ENCODE data around the gene NAMPT.

- TF ChIP-seq, protein P1, sequence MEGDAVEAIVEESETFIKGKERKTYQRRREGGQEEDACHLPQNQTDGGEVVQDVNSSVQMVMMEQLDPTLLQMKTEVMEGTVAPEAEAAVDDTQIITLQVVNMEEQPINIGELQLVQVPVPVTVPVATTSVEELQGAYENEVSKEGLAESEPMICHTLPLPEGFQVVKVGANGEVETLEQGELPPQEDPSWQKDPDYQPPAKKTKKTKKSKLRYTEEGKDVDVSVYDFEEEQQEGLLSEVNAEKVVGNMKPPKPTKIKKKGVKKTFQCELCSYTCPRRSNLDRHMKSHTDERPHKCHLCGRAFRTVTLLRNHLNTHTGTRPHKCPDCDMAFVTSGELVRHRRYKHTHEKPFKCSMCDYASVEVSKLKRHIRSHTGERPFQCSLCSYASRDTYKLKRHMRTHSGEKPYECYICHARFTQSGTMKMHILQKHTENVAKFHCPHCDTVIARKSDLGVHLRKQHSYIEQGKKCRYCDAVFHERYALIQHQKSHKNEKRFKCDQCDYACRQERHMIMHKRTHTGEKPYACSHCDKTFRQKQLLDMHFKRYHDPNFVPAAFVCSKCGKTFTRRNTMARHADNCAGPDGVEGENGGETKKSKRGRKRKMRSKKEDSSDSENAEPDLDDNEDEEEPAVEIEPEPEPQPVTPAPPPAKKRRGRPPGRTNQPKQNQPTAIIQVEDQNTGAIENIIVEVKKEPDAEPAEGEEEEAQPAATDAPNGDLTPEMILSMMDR (conservative IDR thresholded peaks at IDR 0.05; ENCODE audit: low read depth, low read length): no peak
- no peak for TF ChIP-seq EZH2 (IDR thresholded peaks at IDR 0.05; ENCODE audit: low read length, unreplicated experiment)
Observed at GRCh38 chr7:106220307-106220706, 64.5 kb downstream of the NAMPT start.

Measured in PC-3 (cell line).